Testis (tissue), 5 donors: ENCODE measurements around the gene CASTOR2. TPM values are rescaled to one million over a fixed set of nuclear protein-coding genes. Genes with fewer than 3 reads are reported as not detected.
"Not testable (repeated sequence)": the region's sequence is repeated elsewhere in the genome, so short reads cannot be mapped to it uniquely, and the experiment has no call there.

Experiments used
- DNase-seq: peaks from one replicate; pipeline ENCODE4 v3.0.0-alpha.2; 2019
- H3K27ac ChIP-seq, 2 donors: fragments of 200-600 bp; sonication (generic); one replicate each; pipeline ENCODE4 v1.5.1; 2019
- H3K27me3 ChIP-seq: fragments of 200-600 bp; sonication (generic); one replicate; pipeline ENCODE4 v1.5.1; 2019
- H3K36me3 ChIP-seq: fragments of 200-600 bp; sonication (generic); one replicate; pipeline ENCODE4 v1.5.1; 2017; ENCODE audit warnings: low read depth; ENCODE audit errors: missing control alignments
- H3K4me1 ChIP-seq: fragments of 200-600 bp; sonication (generic); one replicate; pipeline ENCODE4 v1.5.1; 2019
- H3K4me3 ChIP-seq, 2 donors: fragments of 200-600 bp; sonication (generic); one replicate each; pipeline ENCODE4 v1.5.1; 2017 to 2019
- H3K9me3 ChIP-seq: fragments of 200-600 bp; sonication (generic); one replicate; pipeline ENCODE4 v1.5.1; 2017
- WGBS, 2 donors: methylation state at CpG; one replicate each; pipeline ENCODE4 v1.1.5; 2018; 5-methylcytosine and 5-hydroxymethylcytosine counted together
- intact Hi-C: fragments of 100-400 bp; cut with DNase I; formaldehyde crosslinking; loops from one replicate; pipeline ENCODE4 v1.15.1; 2023; ENCODE audit warnings: low total_unique reads
- long read RNA-seq, 2 donors: transcript quantifications; one replicate each; lab custom pipeline, GENCODE V29; 2026
- polyA plus RNA-seq: library from polyadenylated mRNA; stranded (reverse); fragments of 350-450 nt; fragmentation: Illumina TruSeq; extraction: RNeasy Lipid Tissue Mini Kit (QIAGEN cat#74804); gene quantifications from one replicate; pipeline ENCODE4 v1.2.3, GENCODE V29; 2014; ENCODE audit warnings: low read depth, low replicate concordance; ENCODE audit not compliant: insufficient read depth
- total RNA-seq, 2 donors: library from RNA; depleted of rRNA; stranded (reverse); fragments of >200 nt; gene quantifications; one replicate each; pipeline ENCODE4 v1.2.3, GENCODE V29; 2016

CASTOR2 gene
- total RNA-seq = 10 to 100 TPM; 35.0 to 38.2 TPM
- 8.1 TPM for polyA plus RNA-seq
- long read RNA-seq, donor 1, partial matches to known transcripts = 35 of 37 reads
- long read RNA-seq, donor 1, other reads (novel, unspliced or antisense) = 0 of 37 reads
- long read RNA-seq, donor 2, partial matches to known transcripts = 0 of 2 reads
- long read RNA-seq, donor 2, other reads (novel, unspliced or antisense) = 0 of 2 reads

DNA sequence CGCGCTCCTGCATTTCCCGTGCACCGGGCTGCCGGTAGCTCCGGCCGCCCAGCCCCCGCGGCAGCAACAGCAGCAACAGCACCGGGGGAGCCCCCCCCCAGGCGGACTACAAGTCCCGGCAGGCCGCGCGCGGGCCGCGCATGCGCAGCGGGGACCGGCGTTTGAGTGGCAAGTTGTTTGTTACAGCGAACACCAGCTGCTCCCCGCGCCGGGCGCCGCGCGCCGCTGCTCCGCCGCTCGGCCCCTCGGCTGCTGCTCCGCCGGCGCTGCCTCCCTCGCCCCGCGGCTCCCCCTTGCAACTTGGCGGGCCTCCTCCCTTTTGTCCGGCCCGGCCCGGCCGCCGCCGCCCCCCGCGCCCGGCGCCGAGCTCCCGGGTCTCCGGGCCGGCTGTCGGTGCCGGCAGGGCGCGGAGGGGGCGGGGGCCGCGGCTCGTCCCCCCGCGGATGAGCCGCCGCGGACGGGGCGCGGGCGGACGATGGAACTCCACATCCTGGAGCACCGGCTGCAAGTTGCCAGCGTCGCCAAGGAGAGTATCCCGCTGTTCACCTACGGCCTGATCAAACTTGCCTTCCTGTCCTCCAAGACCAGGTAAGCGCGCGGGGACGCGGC, at the start of gene CASTOR2:
CASTOR2 (plus strand) TSS at position 195 of the 609 bp plus-strand sequence; CDS start at position 476, 281 bp downstream.
- H3K4me3 ChIP-seq, H3K27ac ChIP-seq, H3K9me3 ChIP-seq, H3K4me1 ChIP-seq, H3K36me3 ChIP-seq, H3K27me3 ChIP-seq, intact Hi-C loops: not testable (repeated sequence)
- DNase-seq = peak; percentile 74
- no CpG with 5 or more reads among the region's 84 CpGs for WGBS, 2 donors

GRCh38 chr7:74922321-74922890, 42.1 kb upstream of the CASTOR2 start:
- DNase-seq, H3K27me3 ChIP-seq, H3K27ac ChIP-seq, H3K4me1 ChIP-seq, H3K36me3 ChIP-seq, H3K4me3 ChIP-seq, intact Hi-C loops, H3K9me3 ChIP-seq: not testable (repeated sequence)
- 46 to 55% methylated on average over 7 to 8 of the region's 10 CpGs for WGBS, 2 donors

DNA sequence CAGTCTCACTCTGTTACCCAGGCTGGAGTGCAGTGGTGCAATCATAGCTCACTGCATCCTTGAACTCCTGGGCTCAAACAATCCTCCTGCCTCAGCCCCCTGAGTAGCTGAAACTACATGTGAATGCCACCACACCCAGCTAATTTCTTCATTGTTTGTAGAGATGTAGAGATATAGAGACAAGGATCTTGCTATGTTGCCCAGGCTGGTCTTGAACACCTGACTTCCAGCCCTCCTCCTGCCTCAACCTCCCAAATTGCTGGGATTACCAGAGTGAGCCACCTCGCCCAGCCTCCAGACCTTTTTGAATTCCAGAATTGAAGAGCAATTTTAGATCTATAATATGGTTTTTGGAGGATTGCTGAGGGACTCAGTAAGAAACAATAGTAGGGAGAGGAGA, 40.9 kb upstream of the CASTOR2 start:
- H3K36me3 ChIP-seq, H3K4me1 ChIP-seq, intact Hi-C loops, DNase-seq, H3K27ac ChIP-seq, H3K4me3 ChIP-seq, H3K27me3 ChIP-seq, H3K9me3 ChIP-seq: not testable (repeated sequence)
- 92 to 100% methylated on average over 1 of the region's 1 CpG for WGBS, 2 donors

GRCh38 chr7:74926968-74927367, 37.5 kb upstream of the CASTOR2 start:
- H3K27me3 ChIP-seq, H3K4me1 ChIP-seq, DNase-seq, H3K9me3 ChIP-seq, intact Hi-C loops, H3K36me3 ChIP-seq, H3K27ac ChIP-seq, H3K4me3 ChIP-seq: not testable (repeated sequence)
- no CpG with 5 or more reads among the region's 1 CpG for WGBS, 2 donors

DNA sequence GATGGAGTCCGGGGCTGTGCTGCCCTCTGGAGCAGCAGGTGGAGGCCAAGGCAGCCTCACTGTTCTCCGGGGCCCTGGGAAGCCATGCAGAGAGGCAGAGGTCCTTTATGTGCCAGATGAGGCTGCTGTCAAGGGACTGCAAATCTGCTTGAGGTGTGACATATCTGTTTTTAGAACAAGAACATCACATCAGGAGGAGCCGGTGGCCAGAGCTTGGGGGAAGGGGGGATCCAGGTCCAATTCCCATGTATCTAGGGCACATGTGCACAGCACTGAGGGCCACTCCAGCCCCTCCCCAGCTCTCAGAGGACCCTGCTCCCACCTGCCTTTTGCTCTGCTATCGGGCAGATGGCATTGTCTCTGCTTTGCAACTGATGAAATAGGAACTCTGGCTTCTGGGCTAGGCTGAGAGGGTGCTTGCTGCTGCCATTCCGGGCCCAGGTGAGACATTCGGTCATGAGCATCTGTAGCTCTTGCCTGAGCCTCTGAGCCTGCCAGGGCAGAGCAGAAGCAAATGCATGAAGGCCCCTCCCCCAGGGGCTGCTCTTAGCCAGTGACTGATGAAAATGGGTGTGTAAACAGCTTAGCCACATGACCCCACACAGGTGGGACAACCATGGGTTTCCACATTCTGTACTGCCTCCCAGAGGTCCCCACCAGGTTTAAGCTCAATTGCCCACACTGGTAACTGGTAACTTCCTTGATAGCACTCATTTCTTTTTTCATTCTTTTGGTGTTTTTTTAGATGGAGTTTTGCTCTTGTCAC, 32.8 kb upstream of the CASTOR2 start:
- intact Hi-C loops, DNase-seq: not testable (repeated sequence)
- no CpG with 5 or more reads among the region's 6 CpGs for WGBS, 2 donors

DNA sequence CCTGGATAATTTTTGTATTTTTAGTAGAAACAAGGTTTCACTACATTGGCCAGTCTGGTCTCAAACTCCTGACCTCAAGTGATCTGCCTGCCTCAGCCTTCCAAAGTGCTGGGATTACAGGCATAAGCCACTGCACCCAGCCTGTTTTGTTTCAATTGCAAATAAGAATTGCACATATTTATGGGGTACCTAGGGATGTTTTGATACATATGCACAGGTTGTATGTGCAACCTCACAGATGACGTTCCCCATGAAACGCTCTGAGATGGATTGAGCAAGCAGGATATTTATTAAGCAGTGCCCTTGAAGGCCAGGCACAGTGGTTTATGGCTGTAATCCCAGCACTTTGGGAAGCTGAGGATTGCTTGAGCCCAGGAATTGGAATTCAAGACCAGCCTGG, 25.1 kb upstream of the CASTOR2 start:
- H3K9me3 ChIP-seq, H3K36me3 ChIP-seq, H3K4me3 ChIP-seq, H3K27ac ChIP-seq, H3K4me1 ChIP-seq, intact Hi-C loops, H3K27me3 ChIP-seq, DNase-seq: not testable (repeated sequence)
- WGBS, 2 donors = no CpG with 5 or more reads among the region's 2 CpGs

More for the DNA sequence above, 32.8 kb upstream of the CASTOR2 start:
- H3K4me1 ChIP-seq, H3K36me3 ChIP-seq, H3K9me3 ChIP-seq, H3K4me3 ChIP-seq, H3K27ac ChIP-seq, H3K27me3 ChIP-seq: not testable (repeated sequence)

DNA sequence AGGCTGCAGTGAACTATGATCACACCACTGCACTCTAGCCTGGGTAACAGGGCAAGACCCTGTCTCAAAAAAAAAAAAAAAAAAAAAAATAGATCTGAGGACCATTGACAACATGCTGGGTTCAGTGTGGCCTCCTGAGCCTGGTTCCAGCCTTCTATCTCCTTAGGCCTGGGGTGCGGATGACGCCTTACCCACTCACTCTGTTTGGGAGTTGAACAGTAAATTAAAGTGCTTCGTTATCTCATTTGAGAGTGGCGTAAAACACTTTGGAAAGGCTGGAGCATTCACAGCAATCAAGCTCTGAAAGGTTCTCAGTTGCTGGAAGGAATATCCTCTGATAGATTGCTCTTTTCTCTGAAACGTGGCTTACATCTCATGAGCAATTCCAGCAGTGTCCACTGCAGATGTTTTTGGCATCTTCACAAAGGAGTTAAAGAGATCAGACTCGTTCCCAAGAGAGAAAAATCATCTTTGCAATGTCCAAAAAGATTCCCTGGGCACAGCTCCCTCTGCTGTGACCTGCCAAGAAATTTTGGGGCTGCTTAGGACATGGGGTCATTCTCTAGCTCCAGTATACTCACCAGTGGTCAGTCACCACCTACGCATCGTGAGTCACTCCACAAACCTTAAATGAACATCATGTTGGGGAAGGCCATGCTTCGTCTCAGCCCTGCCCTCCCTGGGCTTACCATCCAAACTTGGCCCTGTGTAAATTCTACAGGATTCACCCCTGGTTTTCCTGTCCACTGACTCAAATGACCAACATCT, 23.0 kb upstream of the CASTOR2 start:
- no CpG with 5 or more reads among the region's 9 CpGs for WGBS, 2 donors
- H3K4me3 ChIP-seq, H3K9me3 ChIP-seq, H3K27ac ChIP-seq, intact Hi-C loops, H3K4me1 ChIP-seq, DNase-seq, H3K36me3 ChIP-seq, H3K27me3 ChIP-seq: not testable (repeated sequence)

DNA sequence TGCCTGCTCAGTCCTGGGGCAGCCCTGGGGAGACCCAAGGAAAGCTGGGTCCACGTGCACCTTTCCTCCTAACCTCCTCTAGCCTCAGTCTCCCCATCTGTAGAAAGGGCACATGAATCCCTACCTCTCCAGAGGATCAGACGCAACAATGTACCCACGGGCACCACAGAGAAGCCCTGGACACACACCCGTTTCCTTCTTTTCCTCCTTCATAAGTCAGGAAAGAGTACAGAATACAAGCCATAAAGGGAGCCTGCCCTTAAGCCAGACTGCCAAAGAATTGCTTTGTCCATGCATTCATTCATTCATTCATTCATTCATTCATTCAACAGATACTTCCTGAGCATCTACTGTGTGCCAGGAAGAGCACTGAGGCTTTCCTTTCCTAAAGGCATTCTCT, 20.6 kb upstream of the CASTOR2 start:
- H3K4me3 ChIP-seq, H3K27ac ChIP-seq, H3K36me3 ChIP-seq, DNase-seq, H3K9me3 ChIP-seq, H3K4me1 ChIP-seq, H3K27me3 ChIP-seq, intact Hi-C loops: not testable (repeated sequence)
- WGBS, 2 donors = 76 to 87% methylated on average over 3 to 4 of the region's 4 CpGs

- intact Hi-C loops, H3K4me1 ChIP-seq, H3K4me3 ChIP-seq, H3K27me3 ChIP-seq, H3K9me3 ChIP-seq, H3K36me3 ChIP-seq, H3K27ac ChIP-seq, DNase-seq: not testable (repeated sequence)
- WGBS, 2 donors = no CpG with 5 or more reads among the region's 3 CpGs
Measured at GRCh38 chr7:74947741-74948140, 16.8 kb upstream of the CASTOR2 start.

- H3K4me1 ChIP-seq, H3K4me3 ChIP-seq, H3K36me3 ChIP-seq, H3K9me3 ChIP-seq, DNase-seq, H3K27me3 ChIP-seq, intact Hi-C loops, H3K27ac ChIP-seq: not testable (repeated sequence)
- WGBS, 2 donors = no CpG with 5 or more reads among the region's 8 CpGs
Measured at GRCh38 chr7:74953774-74954173, 10.7 kb upstream of the CASTOR2 start.

DNA sequence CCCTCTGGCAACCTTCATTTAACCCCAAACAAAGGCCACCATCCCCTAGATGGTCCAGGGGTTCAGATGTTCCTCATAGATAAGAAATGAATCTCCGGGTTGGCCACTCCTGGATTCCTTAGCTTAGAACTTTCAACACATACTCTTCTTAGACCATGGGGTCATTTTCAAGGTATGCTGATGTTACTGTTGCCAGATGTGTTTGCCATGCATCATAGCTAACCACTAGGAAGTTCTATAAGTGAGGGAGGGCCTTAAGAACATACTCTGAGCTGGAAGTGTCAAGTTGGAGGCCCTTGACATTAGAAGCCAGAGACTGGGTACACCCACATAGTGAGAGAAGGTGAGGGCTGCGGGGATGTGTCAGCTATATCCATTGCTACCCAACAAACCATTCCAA, 6.2 kb upstream of the CASTOR2 start:
- H3K9me3 ChIP-seq, H3K27me3 ChIP-seq, DNase-seq, H3K27ac ChIP-seq, H3K36me3 ChIP-seq, H3K4me1 ChIP-seq, intact Hi-C loops, H3K4me3 ChIP-seq: not testable (repeated sequence)
- no CpG with 5 or more reads among the region's 2 CpGs for WGBS, 2 donors
